NCI-H146 treated with DMSO at 0.1 percent for 48 hours (cell line): ENCODE data around the gene COMMD10.
"Not testable (repeated sequence)": the region's sequence is repeated elsewhere in the genome, so short reads cannot be mapped to it uniquely, and the experiment has no call there.

ENCODE experiments used
- DNase-seq: peaks from one replicate; lab custom pipeline; 2025; ENCODE audit not compliant: unreplicated experiment; lab: John Stamatoyannopoulos, UW

Gene COMMD10

GRCh38 chr5:116091416-116091815 is 6.6 kb downstream of the COMMD10 start:
- no peak for DNase-seq

GRCh38 chr5:116097301-116097700 is 12.5 kb downstream of the COMMD10 start:
- DNase-seq, result no peak

- DNase-seq, result no peak
Observed at GRCh38 chr5:116098998-116099397, 14.2 kb downstream of the COMMD10 start.

- DNase-seq, result not testable (repeated sequence)
Observed at GRCh38 chr5:116104941-116105340, 20.1 kb downstream of the COMMD10 start.

- DNase-seq, result no peak
Observed at GRCh38 chr5:116115163-116115562, 30.3 kb downstream of the COMMD10 start.

GRCh38 chr5:116130471-116130870 is 45.6 kb downstream of the COMMD10 start:
- no peak for DNase-seq

- no peak for DNase-seq
Observed at GRCh38 chr5:116130976-116131375, 46.2 kb downstream of the COMMD10 start.

GRCh38 chr5:116133281-116133680 is 48.5 kb downstream of the COMMD10 start:
- no peak for DNase-seq

- no peak for DNase-seq
Observed at GRCh38 chr5:116135344-116135743, 50.5 kb downstream of the COMMD10 start.

- DNase-seq, result peak; percentile 38
Observed at GRCh38 chr5:116137544-116138378, 52.9 kb downstream of the COMMD10 start.

GRCh38 chr5:116142495-116142894 is 57.7 kb downstream of the COMMD10 start:
- no peak for DNase-seq

GRCh38 chr5:116144103-116144502 is 59.3 kb downstream of the COMMD10 start:
- DNase-seq, result no peak

GRCh38 chr5:116144991-116145390 is 60.2 kb downstream of the COMMD10 start:
- no peak for DNase-seq

GRCh38 chr5:116145416-116145815 is 60.6 kb downstream of the COMMD10 start:
- DNase-seq, result peak; percentile 72

GRCh38 chr5:116152169-116152568 is 67.3 kb downstream of the COMMD10 start:
- DNase-seq, result no peak

- DNase-seq, result no peak
Observed at GRCh38 chr5:116153687-116154174, 68.9 kb downstream of the COMMD10 start.

- DNase-seq, result no peak
Observed at GRCh38 chr5:116154252-116154651, 69.4 kb downstream of the COMMD10 start.

- no peak for DNase-seq
Observed at GRCh38 chr5:116154931-116155330, 70.1 kb downstream of the COMMD10 start.

GRCh38 chr5:116157902-116158301 is 73.1 kb downstream of the COMMD10 start:
- no peak for DNase-seq

GRCh38 chr5:116159006-116159405 is 74.2 kb downstream of the COMMD10 start:
- DNase-seq, result no peak

- no peak for DNase-seq
Observed at GRCh38 chr5:116174111-116174510, 89.3 kb downstream of the COMMD10 start.

GRCh38 chr5:116176121-116176520 is 91.3 kb downstream of the COMMD10 start:
- no peak for DNase-seq

- no peak for DNase-seq
Observed at GRCh38 chr5:116178925-116179324, 94.1 kb downstream of the COMMD10 start.
